Measurements from ENCODE around the gene ZNF578.

DNA sequence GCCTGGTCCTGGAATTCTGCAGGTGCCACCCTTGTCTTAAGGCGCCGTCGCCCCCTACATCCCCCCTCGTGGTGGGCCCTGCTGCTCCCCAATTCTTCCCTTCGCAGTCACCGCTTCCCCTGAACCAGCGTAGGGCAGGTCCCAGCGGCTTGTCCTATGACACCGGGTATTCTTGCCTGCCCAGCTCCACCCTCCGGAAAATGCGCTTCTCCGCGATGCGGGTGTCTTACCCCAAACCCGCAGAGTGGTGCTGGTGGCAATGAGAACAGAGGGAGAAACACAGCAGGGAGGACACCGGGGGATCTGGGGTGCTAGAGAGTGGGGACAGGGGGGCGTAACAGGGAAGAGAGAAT, 83.1 kb downstream of the ZNF578 start:
- no peak for TF ChIP-seq BCL11A (IDR thresholded peaks at IDR 0.05; ENCODE audit: low read depth in 2 of 2, low read length in 2 of 2)
- no peak for TF ChIP-seq PHF8 (conservative IDR thresholded peaks at IDR 0.05; ENCODE audit: low read depth, low read length)
- TF ChIP-seq POLR2A (IDR thresholded peaks at IDR 0.05; ENCODE audit: control extremely low read depth in 1 of 2, low read depth in 2 of 2, low read length in 2 of 2), result no peak
- TF ChIP-seq CBX5 (IDR thresholded peaks at IDR 0.05; ENCODE audit: low read depth, low read length), result no peak

All from H1 (cell line).